DMS114 treated with DMSO at 0.1 percent for 48 hours (cell line): ENCODE results near the gene GBP1.
"Not testable (repeated sequence)": the region's sequence is repeated elsewhere in the genome, so short reads cannot be mapped to it uniquely, and the experiment has no call there.

ENCODE experiments used
- DNase-seq: peaks from one replicate; lab custom pipeline; 2025; ENCODE audit not compliant: unreplicated experiment; lab: John Stamatoyannopoulos, UW

The GBP1 gene, protein sequence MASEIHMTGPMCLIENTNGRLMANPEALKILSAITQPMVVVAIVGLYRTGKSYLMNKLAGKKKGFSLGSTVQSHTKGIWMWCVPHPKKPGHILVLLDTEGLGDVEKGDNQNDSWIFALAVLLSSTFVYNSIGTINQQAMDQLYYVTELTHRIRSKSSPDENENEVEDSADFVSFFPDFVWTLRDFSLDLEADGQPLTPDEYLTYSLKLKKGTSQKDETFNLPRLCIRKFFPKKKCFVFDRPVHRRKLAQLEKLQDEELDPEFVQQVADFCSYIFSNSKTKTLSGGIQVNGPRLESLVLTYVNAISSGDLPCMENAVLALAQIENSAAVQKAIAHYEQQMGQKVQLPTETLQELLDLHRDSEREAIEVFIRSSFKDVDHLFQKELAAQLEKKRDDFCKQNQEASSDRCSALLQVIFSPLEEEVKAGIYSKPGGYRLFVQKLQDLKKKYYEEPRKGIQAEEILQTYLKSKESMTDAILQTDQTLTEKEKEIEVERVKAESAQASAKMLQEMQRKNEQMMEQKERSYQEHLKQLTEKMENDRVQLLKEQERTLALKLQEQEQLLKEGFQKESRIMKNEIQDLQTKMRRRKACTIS

DNA sequence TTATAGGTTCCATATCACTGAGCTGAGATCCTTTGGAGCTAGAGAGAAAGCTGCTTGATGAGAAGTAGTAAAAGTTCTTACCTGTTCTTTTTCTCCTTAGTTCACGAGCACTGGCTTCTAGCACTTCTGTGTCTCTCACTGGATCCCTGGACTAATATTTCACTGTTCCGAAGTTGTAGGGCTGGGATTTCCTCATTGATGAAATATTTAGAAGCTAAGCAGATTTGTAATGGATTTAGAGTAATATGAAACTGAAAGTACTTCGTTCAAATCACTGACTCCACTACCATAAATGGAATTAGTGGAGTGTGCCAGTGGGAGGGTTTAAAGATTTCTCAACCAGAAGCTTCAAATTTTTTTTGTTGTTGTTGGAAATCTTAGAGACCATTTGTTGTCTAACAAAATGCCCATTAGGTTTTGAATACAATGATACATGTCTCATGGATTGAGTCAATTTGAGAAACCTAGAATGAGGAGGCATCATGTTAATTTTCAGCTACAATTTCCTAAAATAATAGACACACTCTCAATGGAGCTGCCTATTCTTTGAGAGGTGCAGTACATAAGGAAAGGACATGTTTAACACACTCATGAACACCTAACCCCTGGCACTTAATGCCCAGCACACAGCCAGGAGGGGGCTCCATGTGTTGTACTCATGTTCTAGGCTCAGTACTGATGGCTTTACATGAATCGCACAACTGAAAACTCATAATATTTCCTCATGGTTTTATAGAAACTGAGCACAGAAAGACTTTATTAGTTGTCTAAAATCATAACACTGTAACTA is at the start of gene GBP1:
GBP1 (minus strand) TSS at position 130 of the 790 bp plus-strand sequence. CDS start 1,974 bp downstream, outside the sequence.
- DNase-seq, result no peak

DNA sequence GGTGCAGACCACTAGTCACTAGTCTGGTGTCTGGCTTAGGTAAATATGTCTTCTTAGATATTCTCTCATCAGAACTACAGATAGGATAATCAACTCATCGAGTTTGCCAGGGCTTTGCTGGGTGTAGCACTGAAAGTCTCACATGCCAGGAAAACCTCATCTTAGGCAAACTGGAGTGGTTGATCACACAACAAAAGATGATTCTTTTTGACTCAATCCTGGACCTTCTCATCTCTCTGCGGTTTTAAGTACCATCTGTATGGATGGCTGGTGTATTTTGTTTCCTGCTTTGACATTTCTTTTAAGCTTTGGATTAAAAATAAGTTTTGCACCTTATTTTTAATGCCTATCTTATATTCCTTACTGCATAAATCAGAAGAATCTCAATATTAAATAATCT is 49.7 kb upstream of the GBP1 start:
- no peak for DNase-seq

DNA sequence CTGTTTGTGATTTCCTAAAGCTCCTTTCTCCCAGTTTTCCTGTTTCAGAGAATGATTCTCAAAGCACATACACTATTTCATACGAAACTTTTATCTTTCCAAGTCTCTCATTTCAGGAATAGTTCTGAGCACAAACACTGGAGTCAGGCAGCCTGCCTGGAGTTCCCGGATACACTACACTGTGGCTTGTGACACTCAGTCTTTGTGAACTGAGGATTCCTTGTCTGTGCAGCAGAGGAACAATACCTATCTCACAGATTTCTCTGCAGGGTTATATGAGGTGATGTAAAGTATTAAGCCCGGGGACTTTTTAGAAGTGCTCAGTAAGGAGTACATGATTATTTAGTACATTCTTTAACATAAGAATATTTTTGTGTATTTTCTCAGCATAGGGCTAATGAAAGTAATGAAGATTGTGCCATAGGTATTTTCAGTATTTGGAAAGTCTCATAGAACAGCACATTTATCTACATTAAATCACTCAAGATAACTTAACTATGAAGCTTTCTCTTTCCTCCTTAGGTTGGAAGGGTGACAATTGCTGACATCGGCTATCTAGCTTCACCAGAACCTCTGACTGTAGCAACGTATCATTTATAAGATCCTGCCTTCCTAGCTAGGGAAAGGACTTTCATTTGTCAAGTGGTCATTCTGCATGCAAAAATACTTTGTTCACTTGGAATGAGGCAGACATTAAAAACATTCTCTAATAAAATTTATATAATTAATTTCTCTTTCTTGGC is 48.0 kb upstream of the GBP1 start:
- DNase-seq, result no peak

DNA sequence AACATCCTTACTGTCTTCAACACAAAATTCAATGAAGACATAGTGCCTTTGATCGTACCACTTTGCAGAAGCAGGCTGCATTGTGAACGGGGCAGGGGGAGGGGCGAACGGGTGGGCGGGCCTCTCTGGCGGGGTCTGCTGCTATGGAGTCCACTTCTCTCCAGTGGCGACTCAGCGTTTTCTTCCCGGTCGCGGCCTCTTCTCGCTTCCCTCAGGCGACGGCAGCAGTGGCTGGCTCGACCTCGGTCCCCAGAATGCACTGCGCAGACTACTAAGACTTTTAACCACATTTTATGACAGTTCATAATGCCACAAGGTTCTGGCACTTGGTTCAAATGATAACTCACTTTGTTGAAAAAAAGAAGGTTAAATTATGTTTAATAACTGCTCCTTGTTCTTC is 39.7 kb upstream of the GBP1 start:
- no peak for DNase-seq

DNA sequence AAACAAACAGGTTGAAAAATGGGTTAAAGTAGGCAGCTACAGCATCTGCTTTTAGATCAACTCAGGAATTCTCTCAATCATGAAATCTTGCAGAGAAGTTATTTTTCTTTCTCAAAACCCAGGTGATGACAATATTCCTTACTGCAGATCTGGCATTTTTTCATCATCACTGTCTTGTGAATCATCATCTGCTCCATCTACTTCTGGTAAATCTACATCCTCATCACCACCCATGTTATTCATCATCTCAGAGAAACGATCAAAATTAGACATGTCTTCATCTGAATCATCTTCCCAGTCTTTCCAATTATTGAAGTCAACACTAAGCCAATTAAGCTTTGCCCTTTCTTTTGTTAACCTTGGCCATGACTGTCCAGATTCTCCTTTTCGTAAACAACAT is 39.1 kb upstream of the GBP1 start:
- DNase-seq, result no peak

DNA sequence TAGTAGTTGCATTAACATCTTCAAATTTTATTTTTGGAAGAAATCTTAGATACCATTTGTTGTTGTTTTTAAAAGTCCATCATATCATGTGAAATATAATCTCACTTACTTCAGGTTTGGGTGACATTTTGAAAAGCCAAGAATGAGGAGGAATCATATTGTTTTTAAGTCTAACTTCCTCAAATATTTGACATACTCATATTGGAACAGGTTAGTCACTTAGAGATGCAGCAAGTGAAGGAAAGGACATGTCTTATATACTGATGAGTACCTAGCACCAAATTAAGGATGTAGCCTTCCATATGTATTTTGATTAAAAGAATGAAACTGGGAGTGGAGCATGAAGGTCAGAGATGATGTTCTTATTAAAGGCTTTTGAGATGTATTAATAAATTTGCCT is 37.0 kb upstream of the GBP1 start:
- DNase-seq, result no peak

DNA sequence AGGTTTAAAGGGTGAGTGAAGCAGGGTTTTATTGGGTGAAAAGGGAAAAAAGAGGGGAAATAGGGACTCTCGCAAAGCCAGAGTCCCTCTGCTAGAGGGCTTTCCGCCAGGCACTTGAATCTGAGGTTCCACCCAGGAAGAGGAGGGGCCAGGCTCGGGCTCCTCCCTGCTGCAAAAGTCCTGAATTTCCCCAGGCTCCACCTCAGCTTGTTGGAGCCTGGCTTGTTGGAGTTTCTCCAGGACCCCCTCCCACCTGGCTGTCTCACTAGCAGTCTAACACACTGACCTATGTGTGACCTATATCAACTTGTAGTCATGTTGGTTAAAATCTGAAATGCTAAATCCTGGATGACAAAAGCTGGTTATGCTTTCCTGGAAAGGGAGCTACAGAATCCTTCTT is 35.4 kb upstream of the GBP1 start:
- DNase-seq, result no peak

DNA sequence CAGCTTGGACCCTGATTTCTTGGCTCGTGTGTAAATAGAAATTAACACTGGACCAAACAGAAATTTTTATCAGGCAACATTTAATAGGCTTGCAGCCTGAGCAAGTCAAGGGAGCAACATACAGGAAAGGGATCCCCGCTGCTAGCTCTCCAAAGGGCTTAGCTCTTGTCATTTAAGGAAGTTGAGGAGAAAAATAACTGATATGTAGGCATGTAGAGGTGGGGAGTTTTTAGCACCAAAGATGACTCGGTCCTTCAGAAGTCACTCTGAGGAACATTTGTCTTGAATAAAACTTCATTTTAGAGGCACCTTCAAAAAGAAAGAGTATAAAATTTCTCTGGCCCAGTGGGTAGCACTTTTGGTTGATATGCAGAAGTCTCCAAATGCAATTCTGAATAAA is 33.8 kb upstream of the GBP1 start:
- DNase-seq, result no peak

DNA sequence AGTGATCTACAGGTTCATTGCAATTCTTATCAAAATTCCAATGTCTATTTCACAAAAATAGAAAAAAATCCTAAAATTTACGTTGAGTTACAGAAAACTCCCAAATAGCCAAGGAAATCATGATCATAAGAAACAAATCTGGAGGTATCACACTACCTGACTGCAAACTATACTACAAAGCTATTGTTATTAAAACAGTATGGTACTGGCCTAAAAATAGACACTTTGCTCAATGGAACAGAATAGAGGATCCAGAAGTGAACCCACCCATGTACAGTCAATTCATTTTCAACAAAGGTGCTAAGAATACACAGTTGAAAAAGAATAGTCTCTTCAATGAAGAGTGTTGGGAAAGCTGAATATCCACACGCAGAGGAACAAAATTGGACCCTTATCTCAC is 30.7 kb upstream of the GBP1 start:
- no peak for DNase-seq

DNA sequence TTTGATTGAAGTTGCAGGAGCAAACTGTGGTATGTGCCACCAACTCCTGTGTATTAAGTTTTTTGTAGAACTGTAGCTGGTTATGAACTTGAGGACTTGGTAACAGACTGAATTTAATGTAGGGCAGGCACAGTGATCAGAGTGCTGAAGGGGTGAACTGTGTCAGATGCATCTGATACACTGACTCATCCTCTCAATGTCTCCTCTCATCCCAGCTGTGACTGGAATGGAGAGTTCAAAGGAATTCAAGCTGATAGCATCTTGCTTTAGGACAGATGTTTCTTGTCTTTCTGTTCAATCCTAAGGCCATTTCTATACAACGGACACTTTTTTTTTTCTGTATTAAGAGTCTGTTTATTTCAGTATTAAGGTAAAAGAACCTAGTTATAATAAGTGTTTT is 25.0 kb upstream of the GBP1 start:
- DNase-seq, result no peak

DNA sequence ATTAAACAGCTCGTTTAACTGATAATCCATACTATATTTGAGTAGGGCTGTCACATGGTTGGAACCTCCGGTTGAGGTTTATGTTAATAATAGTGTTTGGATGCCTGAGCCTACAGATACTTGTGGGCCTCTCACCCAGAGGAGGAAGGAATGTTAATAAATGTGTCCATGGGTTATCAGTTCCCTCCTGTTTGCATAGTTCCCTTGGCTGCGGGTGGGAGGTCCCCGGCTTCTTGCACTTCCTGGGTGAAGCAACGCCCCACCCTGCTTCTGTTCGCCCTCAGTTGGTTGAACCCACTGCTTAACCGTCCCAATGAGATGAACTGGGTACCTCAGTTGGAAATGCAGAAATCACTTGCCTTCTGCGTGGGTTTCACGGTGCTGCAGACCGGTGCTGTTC is 23.6 kb upstream of the GBP1 start:
- DNase-seq, result no peak

DNA sequence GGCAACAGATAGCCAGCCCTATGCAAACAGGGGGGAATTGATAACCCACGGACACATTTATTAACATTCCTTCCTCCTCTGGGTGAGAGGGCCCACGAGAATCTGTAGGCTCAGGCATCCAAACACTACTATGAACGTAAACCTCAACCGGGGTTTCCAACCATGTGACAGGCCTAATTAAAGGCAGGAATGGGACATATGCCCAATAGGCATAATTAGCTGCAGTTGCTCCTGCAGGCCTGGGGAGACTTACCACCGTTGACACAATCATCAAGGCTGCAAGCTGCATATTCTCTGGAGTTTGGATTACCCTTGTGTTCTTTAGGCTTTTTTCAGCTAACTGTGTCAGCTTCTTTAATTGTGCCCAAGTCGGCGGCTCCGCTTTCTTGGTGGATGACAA is 22.2 kb upstream of the GBP1 start:
- no peak for DNase-seq

DNA sequence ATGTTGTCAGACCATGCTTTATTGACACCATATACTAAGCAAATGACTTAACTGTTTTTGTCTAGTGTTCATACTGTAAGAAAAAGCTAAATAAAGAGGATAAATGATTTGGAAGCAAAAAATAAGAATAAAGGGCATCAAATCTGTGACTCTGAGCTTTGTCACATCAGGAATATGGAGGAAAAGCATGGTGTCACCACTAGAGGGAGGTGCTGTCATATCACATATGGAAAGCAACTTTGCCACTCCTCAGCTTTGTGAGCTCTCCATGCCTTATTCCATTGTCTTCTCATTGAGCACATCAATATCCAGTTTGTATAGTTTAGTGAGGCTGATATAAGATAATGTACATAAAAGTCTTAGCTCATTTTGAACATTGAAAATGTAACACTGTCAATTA is 20.8 kb upstream of the GBP1 start:
- no peak for DNase-seq

DNA sequence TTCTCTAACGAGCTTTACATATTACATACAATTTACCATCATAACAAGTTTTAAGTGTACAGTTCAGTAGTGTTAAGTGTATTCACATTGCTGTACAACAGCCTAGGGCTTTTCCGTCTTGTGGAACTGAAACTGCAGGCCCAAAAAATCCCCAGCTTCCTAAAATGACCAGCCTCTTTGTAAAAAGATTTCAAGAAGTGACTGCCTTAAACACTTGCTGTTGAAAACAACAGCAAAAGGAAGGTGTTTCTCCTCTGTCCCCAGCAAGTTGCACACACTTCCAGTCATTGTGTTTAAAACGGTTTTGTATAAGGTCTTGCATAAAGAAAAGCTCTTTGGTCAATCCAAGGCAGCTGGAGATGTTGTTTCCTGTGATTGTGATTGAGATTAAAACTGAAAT is 16.0 kb upstream of the GBP1 start:
- DNase-seq, result no peak

DNA sequence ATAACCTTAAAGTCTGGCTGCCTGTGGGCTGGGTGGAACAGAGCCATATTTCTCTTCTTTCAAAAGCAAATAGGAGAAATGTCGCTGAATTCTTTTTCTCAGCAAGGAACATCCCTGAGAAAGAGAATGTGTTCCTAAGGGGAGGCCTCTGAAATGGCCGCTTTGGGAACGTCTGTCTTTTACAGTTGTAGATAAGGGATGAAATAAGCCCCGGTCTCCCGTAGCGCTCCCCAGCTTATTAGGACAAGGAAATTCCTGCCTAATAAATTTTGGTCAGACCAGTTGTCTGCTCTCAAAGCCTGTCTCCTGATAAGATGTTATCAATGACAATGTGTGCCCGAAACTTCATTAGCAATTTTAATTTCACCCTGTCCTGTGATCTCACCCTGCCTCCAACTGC is 15.1 kb upstream of the GBP1 start:
- not testable (repeated sequence) for DNase-seq

DNA sequence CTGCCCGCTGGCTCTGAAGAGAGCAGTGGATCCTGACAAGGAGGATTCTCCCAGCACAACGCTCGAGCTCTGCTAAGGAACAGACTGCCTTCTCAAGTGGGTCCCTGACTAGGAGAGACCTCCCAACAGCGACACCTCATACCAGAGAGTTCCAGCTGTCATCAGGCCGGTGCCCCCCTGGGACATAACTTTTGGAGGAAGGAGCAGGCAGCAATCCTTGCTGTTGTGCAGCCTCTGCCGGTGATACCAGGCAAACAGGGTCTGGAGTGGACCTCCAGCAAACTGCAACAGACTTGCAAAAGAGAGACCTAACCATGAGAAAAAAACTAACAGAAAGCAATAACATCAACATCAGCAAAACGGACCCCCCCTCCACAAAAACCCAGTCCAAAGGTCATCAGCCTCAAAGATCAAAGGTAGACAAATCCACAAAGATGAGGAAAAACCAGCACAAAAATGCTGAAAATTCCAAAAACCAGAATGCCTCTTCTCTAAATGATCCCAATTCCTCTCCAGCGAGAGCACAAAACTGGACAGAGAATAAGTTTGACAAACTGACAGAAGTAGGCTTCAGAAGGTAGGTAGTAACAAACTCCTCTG is 7.6 kb upstream of the GBP1 start:
- not testable (repeated sequence) for DNase-seq

DNA sequence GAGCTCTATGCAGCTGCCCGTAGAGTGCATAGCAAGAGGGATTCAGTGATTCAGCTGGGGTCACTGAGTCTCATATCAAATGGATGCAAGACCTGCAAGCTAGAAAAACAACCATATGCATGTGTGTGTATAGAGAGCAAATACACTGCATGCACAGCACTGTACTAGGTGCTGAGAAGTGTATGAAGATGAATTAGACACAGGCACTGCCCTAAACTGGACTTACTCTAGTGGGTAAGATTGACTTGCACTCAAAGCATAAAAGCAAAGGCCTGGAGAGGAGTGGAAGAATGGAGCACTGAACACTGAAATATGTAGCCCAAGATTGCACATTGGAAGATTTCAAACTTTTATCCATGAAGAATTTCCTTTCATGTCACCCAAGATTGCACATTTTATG is 5.5 kb upstream of the GBP1 start:
- no peak for DNase-seq

DNA sequence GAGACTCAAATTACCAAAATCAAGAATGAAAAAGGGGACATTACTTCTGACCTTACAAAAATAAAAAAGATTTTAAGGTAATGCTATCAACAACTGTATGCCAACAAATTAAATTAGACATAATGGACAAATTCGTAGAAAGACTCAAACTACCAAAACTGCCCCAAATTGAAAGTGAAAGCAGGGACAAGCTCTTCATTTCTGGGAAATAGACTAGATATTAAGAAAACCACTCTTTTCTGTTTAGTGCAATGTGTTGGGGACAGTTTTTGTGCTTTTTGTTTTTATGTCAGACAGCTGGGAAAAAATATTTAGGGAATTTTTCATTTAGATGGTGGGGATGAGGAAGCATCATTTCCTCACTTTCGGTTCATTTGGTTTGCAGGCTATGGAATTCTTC is 4.9 kb upstream of the GBP1 start:
- no peak for DNase-seq

DNA sequence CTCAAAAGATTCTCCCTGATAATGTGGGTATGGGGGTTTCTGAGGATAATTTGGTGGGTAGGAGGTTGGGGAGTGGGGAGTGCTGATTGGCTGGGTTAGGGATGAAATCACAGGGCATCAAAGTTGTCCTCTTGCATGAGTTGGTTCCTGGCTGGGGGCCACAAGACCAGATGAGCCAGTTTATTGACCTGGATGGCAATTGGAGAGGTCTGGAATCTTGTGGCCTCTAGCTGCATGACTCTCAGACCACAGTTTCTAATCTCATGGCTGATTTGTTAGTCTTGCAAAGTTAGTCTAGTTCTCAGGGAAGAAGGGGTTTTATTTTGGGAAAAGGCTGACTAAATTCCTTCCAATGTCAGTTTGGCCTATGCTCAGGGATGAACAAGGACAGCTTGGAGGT is 3.3 kb upstream of the GBP1 start:
- no peak for DNase-seq

DNA sequence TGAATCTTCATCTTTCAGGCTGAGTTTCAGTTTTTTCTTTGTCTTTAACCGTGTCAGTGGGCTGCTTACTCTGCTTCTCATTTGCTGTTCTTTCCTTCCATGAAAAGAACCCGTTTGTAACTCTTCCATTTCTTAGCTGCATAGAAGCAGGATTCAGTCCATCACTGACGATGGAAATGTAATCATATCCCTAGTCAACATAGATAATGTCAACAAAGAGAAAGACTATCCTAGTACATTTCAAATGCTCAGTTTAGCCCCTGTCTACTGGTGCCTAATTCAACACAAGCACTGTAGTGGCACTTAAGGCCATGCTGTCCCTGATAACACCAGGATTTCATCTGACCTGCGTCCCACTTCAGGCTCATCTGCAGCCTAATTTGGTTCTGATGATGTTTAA is 376 bp downstream of the GBP1 start:
- DNase-seq, result no peak

DNA sequence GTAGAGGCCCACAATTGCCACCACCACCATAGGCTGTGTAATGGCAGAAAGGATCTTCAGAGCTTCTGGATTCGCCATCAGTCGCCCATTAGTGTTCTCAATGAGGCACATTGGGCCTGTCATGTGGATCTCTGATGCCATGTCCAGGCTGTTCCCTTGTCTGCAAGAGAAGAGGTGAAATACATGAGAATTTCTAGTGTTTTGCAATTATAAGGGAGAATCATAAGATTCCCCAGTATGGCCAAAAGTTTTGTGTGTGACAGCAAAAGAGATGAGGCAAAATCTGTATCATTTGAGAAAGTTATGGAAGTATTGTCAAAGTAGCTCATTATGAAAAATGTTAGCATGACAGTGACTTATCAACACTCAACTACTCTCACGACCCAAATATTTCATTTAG is 1.9 kb downstream of the GBP1 start:
- DNase-seq, result no peak
